Natural killer cell (primary cell): ENCODE results near the gene SLC40A1. TPM values are rescaled to one million over a fixed set of nuclear protein-coding genes. Genes with fewer than 3 reads are reported as not detected.

ENCODE experiments used
- ATAC-seq, 3 donors: fragments of 150-1000 bp in 2 of 3; fragments of 200-7000 bp in 1 of 3; cut with Tn5 transposase; 1 replicate in 1 of 3; 2 replicates in 2 of 3; pipeline ENCODE4 v1.10.0; 2021; ENCODE audit warnings: mild to moderate bottlenecking in 2 of 3, moderate library complexity in 2 of 3
- DNase-seq, 2 donors: peaks; one replicate each; pipeline versions ENCODE4 v3.0.0 to v3.0.0-alpha.2; 2013 to 2021; ENCODE audit warnings: mixed read lengths in 1 of 2
- H3K27ac ChIP-seq: one replicate; pipeline ENCODE4 v1.5.1; 2013; ENCODE audit warnings: mild to moderate bottlenecking, low read length
- H3K27me3 ChIP-seq: one replicate; pipeline ENCODE4 v1.6.1; 2013; ENCODE audit warnings: low read length; ENCODE audit not compliant: control insufficient read depth, insufficient read depth
- H3K36me3 ChIP-seq: one replicate; pipeline ENCODE4 v1.6.1; 2013; ENCODE audit warnings: low read length; ENCODE audit not compliant: control insufficient read depth, insufficient read depth
- H3K4me1 ChIP-seq: one replicate; pipeline ENCODE4 v1.6.1; 2013; ENCODE audit warnings: low read length; ENCODE audit not compliant: control insufficient read depth, insufficient read depth
- H3K4me3 ChIP-seq: one replicate; pipeline ENCODE4 v1.5.1; 2013; ENCODE audit warnings: low read length
- H3K9me3 ChIP-seq: one replicate; pipeline ENCODE4 v1.6.1; 2013; ENCODE audit warnings: low read length; ENCODE audit not compliant: control insufficient read depth, insufficient read depth
- H3K27ac Mint-ChIP-seq, 2 donors: one replicate each; pipeline ENCODE4 v1.8.0; 2022; ENCODE audit warnings: mild to moderate bottlenecking in 2 of 2, mixed read lengths in 2 of 2, moderate library complexity in 1 of 2
- H3K27me3 Mint-ChIP-seq, 2 donors: one replicate each; pipeline ENCODE4 v1.8.0; 2022; ENCODE audit warnings: low read depth in 2 of 2, mixed read lengths in 2 of 2
- H3K36me3 Mint-ChIP-seq: one replicate; pipeline ENCODE4 v1.8.0; 2022; ENCODE audit warnings: mixed read lengths
- H3K4me1 Mint-ChIP-seq, 2 donors: one replicate each; pipeline ENCODE4 v1.8.0; 2022; ENCODE audit warnings: mixed read lengths in 2 of 2
- H3K4me3 Mint-ChIP-seq: one replicate; pipeline ENCODE4 v1.8.0; 2022; ENCODE audit warnings: mild to moderate bottlenecking, moderate library complexity, mixed read lengths
- H3K9me3 Mint-ChIP-seq, 2 donors: one replicate each; pipeline ENCODE4 v1.8.0; 2022; ENCODE audit warnings: mixed read lengths in 2 of 2
- WGBS: methylation state at CpG from one replicate; pipeline ENCODE4 v1.1.7; 2013; ENCODE audit warnings: missing lambda C conversion rate; ENCODE audit not compliant: insufficient coverage; 5-methylcytosine and 5-hydroxymethylcytosine counted together
- intact Hi-C: fragments of 100-400 bp; cut with micrococcal nuclease; formaldehyde crosslinking; loops from one replicate; pipeline ENCODE4 v1.14.2; 2022
- total RNA-seq, 4 donors: library from RNA; stranded (reverse); fragments of 120-200 nt in 1 of 4; gene quantifications; one replicate each; pipeline versions ENCODE4 v1.2.3 to v1.2.4, GENCODE V29; 2013 to 2022
- TF ChIP-seq, protein P1 (sequence below): fragments of 200-600 bp; IDR thresholded peaks from one replicate; pipeline ENCODE4 v1.8.0; 2022; ENCODE audit warnings: antibody characterized with exemption

Gene SLC40A1
- total RNA-seq, 3 donors from 2014 or later (not counting 1 experiment from before 2014, with no cell fraction given): 1.8 to 5.2 (median 4.4) TPM

DNA sequence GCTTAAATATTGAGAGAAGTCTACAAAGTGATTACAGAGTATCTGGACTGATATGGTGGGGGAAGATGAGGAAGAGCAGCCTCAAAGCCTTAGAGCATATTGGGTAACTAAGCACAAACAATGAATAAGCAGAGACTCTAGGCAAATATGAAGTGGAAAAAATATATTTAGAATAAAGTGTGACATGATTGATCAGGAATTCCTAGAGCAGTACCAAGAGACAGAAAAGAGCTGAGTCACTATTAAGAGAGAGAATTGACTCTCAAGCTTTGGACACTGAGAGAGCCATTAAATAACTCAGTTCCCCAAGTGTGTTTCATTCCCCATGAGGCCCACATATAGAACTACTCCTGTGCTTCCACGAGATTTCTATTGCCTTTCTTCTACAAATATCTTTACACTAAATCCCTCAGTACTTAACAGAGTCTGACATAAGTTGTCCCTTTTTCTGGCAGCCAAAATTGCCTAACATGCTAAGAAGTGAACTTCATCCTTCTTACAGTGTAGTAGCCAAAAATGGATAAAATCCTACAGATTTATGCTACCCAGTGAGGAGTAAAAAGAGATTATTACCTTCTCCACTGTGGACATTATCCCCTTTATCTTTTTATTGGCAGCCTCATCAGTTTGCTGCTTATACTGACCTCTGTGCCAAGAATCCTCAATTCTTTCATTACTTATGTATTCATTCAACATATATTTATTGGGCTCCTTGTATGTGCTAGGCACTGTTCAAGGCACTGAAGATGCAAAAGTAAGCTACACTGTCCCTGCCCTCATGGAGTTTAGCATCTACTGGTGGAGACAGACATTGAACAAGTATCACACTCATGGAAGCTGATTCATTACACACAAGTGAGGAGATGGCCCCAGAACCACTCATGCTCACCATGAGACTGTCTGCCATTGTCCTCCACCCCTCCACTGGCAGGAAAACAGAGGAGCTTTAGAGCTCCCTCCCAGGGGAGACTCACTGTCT lies 45.4 kb downstream of the SLC40A1 start:
- H3K4me3 ChIP-seq: no peak overlapping the region
- H3K36me3 ChIP-seq: no peaks in the 10 kb centered on the region
- TF ChIP-seq, protein P1, sequence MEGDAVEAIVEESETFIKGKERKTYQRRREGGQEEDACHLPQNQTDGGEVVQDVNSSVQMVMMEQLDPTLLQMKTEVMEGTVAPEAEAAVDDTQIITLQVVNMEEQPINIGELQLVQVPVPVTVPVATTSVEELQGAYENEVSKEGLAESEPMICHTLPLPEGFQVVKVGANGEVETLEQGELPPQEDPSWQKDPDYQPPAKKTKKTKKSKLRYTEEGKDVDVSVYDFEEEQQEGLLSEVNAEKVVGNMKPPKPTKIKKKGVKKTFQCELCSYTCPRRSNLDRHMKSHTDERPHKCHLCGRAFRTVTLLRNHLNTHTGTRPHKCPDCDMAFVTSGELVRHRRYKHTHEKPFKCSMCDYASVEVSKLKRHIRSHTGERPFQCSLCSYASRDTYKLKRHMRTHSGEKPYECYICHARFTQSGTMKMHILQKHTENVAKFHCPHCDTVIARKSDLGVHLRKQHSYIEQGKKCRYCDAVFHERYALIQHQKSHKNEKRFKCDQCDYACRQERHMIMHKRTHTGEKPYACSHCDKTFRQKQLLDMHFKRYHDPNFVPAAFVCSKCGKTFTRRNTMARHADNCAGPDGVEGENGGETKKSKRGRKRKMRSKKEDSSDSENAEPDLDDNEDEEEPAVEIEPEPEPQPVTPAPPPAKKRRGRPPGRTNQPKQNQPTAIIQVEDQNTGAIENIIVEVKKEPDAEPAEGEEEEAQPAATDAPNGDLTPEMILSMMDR: no peak
- H3K9me3 Mint-ChIP-seq: peaks cover 0 to 5% of the 10 kb centered on the region in 2 donors
- H3K27me3 ChIP-seq: no peaks in the 10 kb centered on the region
- H3K4me1 ChIP-seq: no peaks in the 10 kb centered on the region
- intact Hi-C loops: no loop called here
- no peaks in the 10 kb centered on the region for H3K4me1 Mint-ChIP-seq
- H3K27me3 Mint-ChIP-seq: peaks cover 12 to 25% of the 10 kb centered on the region in 2 donors
- H3K9me3 ChIP-seq: no peaks in the 10 kb centered on the region
- no peak for ATAC-seq
- H3K4me3 Mint-ChIP-seq: no peak overlapping the region
- H3K27ac ChIP-seq: no peak overlapping the region
- DNase-seq: no peak
- 79% methylated on average over 1 of the region's 1 CpG for WGBS
- no peaks in the 10 kb centered on the region for H3K36me3 Mint-ChIP-seq
- no peak overlapping the region for H3K27ac Mint-ChIP-seq

DNA sequence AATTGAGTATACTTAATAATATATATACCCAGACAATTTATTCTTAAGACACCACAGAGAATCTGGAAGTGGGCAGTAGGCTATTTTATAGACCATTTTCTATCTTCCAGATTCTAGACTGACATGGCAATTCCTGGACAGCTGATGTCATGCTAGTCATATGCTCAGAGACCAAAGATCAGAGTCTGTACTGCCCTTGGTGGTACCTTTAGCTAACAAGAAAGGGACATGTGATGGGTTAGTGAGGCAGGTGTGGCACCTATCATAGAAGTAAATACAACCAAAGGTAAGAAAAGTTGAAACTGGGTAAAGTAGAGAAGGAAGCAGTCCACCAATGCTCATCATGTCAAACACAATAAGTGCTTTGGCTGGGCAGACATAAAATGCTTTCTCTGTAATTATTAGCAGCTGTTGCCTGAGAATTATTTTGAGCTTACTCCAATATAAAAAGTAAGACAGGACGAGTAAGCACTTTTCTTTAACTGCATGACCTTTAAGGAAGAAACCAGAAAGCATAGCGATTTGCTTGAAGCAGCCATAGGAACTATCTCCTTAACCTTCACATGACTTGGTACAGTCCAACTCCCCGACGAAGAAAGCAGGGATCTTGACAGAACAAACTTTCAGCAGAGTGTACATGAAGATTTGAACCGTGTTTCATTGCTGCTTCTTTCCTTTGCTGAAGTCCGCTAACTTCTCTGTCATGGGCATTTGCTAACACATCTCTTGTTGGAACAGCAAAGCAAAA lies 47.1 kb downstream of the SLC40A1 start:
- Mint-ChIP-seq H3K27ac (no peak overlapping the region), H3K36me3 (no peaks in the 10 kb centered on the region), H3K4me1 (no peaks in the 10 kb centered on the region), H3K27me3 (peaks cover 10 to 25% of the 10 kb centered on the region in 2 donors), H3K4me3 (no peak overlapping the region), H3K9me3 (peaks cover 0 to 5% of the 10 kb centered on the region in 2 donors)
- H3K4me1 ChIP-seq: no peaks in the 10 kb centered on the region
- H3K4me3 ChIP-seq: no peak overlapping the region
- DNase-seq (no peak), ATAC-seq (no peak)
- TF ChIP-seq, protein P1: no peak
- no peaks in the 10 kb centered on the region for H3K36me3 ChIP-seq
- intact Hi-C loops: no loop called here
- no peaks in the 10 kb centered on the region for H3K9me3 ChIP-seq
- H3K27ac ChIP-seq: no peak overlapping the region
- no peaks in the 10 kb centered on the region for H3K27me3 ChIP-seq
- 91% methylated on average over 6 of the region's 6 CpGs for WGBS

DNA sequence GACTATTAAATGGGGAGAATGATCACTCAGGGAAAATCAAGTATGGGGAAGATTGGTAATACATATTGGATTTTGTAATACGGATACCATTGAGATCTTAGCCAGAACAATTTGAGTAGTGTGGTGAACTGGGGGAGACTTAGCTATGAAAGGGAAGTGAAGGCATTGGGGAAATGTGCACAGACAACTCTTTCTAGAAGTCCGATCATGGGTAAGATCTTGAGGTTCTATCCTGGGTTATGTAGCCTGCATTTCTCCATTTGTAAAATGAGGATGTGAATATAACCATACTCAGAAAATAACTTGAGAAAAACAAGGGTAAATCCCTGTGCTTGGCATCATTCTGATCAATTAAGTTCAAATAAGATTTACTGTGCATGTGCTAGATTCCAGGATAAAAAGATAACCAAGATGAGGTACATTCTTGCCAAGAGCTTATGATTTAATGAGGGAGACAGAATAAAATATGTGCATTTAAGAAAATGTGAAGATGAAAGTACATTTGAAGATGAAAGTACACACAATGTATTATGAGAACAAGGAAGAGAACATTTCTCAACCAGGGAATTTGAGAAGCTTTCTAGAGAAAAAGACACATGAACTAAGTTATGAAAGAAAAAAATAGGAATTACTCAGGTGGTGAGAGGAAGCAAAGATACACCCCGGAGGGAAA lies 49.5 kb downstream of the SLC40A1 start:
- ATAC-seq (no peak), DNase-seq (no peak)
- 87% methylated on average over 2 of the region's 3 CpGs for WGBS
- intact Hi-C loops: no loop called here
- Histone ChIP-seq H3K36me3 (no peaks in the 10 kb centered on the region), H3K27me3 (no peaks in the 10 kb centered on the region), H3K27ac (no peak overlapping the region), H3K4me1 (no peaks in the 10 kb centered on the region), H3K9me3 (no peaks in the 10 kb centered on the region), H3K4me3 (no peak overlapping the region)
- no peak overlapping the region for H3K27ac Mint-ChIP-seq
- no peak overlapping the region for H3K4me3 Mint-ChIP-seq
- TF ChIP-seq, protein P1: no peak
- peaks cover 0 to 2% of the 10 kb centered on the region in 2 donors for H3K9me3 Mint-ChIP-seq
- H3K4me1 Mint-ChIP-seq: no peaks in the 10 kb centered on the region
- peaks cover 3 to 16% of the 10 kb centered on the region in 2 donors for H3K27me3 Mint-ChIP-seq
- H3K36me3 Mint-ChIP-seq: no peaks in the 10 kb centered on the region
